Neural crest cell (in vitro differentiated cells): Measurements from ENCODE around the gene ATP11A. TPM values are rescaled to one million over a fixed set of nuclear protein-coding genes. Genes with fewer than 3 reads are reported as not detected.

Experiments used
- DNase-seq: peaks from one replicate; pipeline ENCODE4 v3.0.0; 2021; ENCODE audit warnings: low read depth, mixed read lengths, low spot score
- H3K27ac Mint-ChIP-seq: one replicate; pipeline ENCODE4 v1.8.0; 2021; ENCODE audit warnings: mild to moderate bottlenecking, mixed read lengths; ENCODE audit not compliant: unreplicated experiment
- H3K27me3 Mint-ChIP-seq: 2 replicates; pipeline ENCODE4 v1.8.0; 2021; ENCODE audit warnings: low read depth, mild to moderate bottlenecking, mixed read lengths
- H3K36me3 Mint-ChIP-seq: 2 replicates; pipeline ENCODE4 v1.8.0; 2021; ENCODE audit warnings: low read depth, mild to moderate bottlenecking, mixed read lengths
- H3K4me1 Mint-ChIP-seq: 2 replicates; pipeline ENCODE4 v1.8.0; 2021; ENCODE audit warnings: mixed read lengths
- H3K4me3 Mint-ChIP-seq: one replicate; pipeline ENCODE4 v1.8.0; 2021; ENCODE audit warnings: mild to moderate bottlenecking, mixed read lengths
- H3K9me3 Mint-ChIP-seq: 2 replicates; pipeline ENCODE4 v1.8.0; 2021; ENCODE audit warnings: mixed read lengths
- CTCF ChIP-seq: fragments of 200-600 bp; sonication (generic); conservative IDR thresholded peaks from 2 replicates; pipeline ENCODE4 v1.5.0; 2021; ENCODE audit warnings: antibody characterized with exemption, mild to moderate bottlenecking
- total RNA-seq: library from RNA; stranded (reverse); gene quantifications from 2 replicates; pipeline ENCODE4 v1.2.1, GENCODE V29; 2021

The ATP11A gene
- total RNA-seq, 1 donor from 2014 or later = 97.4 TPM

GRCh38 chr13:112874751-112875300 lies 185.0 kb downstream of the ATP11A start:
- H3K27ac Mint-ChIP-seq = peak overlapping the region; percentile 75
- H3K4me3 Mint-ChIP-seq = no peak overlapping the region
- H3K27me3 Mint-ChIP-seq = no peaks in the 10 kb centered on the region
- H3K4me1 Mint-ChIP-seq = peaks cover 7% of the 10 kb centered on the region
- no peaks in the 10 kb centered on the region for H3K9me3 Mint-ChIP-seq
- DNase-seq = no peak
- peak; percentile 13 for TF ChIP-seq CTCF
- peaks cover 4% of the 10 kb centered on the region for H3K36me3 Mint-ChIP-seq

- H3K27me3 Mint-ChIP-seq = no peaks in the 10 kb centered on the region
- H3K9me3 Mint-ChIP-seq = no peaks in the 10 kb centered on the region
- no peak for DNase-seq
- TF ChIP-seq CTCF = no peak
- H3K4me1 Mint-ChIP-seq = peaks cover 7% of the 10 kb centered on the region
- no peak overlapping the region for H3K27ac Mint-ChIP-seq
- no peak overlapping the region for H3K4me3 Mint-ChIP-seq
- peaks cover 4% of the 10 kb centered on the region for H3K36me3 Mint-ChIP-seq
Measured at GRCh38 chr13:112875627-112876026, 185.8 kb downstream of the ATP11A start.

- Mint-ChIP-seq H3K4me3 (no peak overlapping the region), H3K4me1 (peaks cover 7% of the 10 kb centered on the region), H3K9me3 (no peaks in the 10 kb centered on the region), H3K27ac (no peak overlapping the region), H3K36me3 (peaks cover 4% of the 10 kb centered on the region), H3K27me3 (no peaks in the 10 kb centered on the region)
- no peak for DNase-seq
- TF ChIP-seq CTCF = no peak
Measured at GRCh38 chr13:112876305-112877000, 186.6 kb downstream of the ATP11A start.

GRCh38 chr13:112877066-112877465 lies 187.2 kb downstream of the ATP11A start:
- H3K27ac Mint-ChIP-seq = no peak overlapping the region
- no peak overlapping the region for H3K4me3 Mint-ChIP-seq
- peaks cover 7% of the 10 kb centered on the region for H3K4me1 Mint-ChIP-seq
- TF ChIP-seq CTCF = no peak
- DNase-seq = no peak
- H3K27me3 Mint-ChIP-seq = no peaks in the 10 kb centered on the region
- peaks cover 4% of the 10 kb centered on the region for H3K36me3 Mint-ChIP-seq
- no peaks in the 10 kb centered on the region for H3K9me3 Mint-ChIP-seq

- Mint-ChIP-seq H3K27ac (no peak overlapping the region), H3K4me3 (no peak overlapping the region), H3K4me1 (peaks cover 7% of the 10 kb centered on the region), H3K36me3 (peaks cover 4% of the 10 kb centered on the region), H3K27me3 (no peaks in the 10 kb centered on the region), H3K9me3 (no peaks in the 10 kb centered on the region)
- no peak for TF ChIP-seq CTCF
- no peak for DNase-seq
Measured at GRCh38 chr13:112877539-112877938, 187.7 kb downstream of the ATP11A start.
